ENCODE results near the gene CREB3L1.

CREB3L1 gene, protein sequence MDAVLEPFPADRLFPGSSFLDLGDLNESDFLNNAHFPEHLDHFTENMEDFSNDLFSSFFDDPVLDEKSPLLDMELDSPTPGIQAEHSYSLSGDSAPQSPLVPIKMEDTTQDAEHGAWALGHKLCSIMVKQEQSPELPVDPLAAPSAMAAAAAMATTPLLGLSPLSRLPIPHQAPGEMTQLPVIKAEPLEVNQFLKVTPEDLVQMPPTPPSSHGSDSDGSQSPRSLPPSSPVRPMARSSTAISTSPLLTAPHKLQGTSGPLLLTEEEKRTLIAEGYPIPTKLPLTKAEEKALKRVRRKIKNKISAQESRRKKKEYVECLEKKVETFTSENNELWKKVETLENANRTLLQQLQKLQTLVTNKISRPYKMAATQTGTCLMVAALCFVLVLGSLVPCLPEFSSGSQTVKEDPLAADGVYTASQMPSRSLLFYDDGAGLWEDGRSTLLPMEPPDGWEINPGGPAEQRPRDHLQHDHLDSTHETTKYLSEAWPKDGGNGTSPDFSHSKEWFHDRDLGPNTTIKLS

DNA sequence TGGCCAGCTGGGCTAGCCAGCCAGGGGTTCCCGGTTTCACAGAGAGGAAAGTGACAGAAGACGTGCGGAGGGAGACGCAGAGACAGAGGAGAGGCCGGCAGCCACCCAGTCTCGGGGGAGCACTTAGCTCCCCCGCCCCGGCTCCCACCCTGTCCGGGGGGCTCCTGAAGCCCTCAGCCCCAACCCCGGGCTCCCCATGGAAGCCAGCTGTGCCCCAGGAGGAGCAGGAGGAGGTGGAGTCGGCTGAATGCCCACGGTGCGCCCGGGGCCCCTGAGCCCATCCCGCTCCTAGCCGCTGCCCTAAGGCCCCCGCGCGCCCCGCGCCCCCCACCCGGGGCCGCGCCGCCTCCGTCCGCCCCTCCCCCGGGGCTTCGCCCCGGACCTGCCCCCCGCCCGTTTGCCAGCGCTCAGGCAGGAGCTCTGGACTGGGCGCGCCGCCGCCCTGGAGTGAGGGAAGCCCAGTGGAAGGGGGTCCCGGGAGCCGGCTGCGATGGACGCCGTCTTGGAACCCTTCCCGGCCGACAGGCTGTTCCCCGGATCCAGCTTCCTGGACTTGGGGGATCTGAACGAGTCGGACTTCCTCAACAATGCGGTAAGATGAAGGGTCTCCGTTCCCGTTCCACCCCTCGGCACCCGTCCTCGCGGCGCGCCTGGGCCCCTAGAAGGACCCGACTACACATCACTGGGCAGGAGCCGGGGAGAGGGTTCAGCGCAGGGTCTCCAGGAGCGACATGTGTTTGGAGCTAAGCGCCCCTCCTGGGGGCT is at the start of gene CREB3L1:
Gene CREB3L1 (plus strand): TSS at position 41 of the 765 bp plus-strand sequence. CDS start 450 bp downstream, at position 491.
- no peak for DNase-seq (ENCODE audit: low spot score)
- H3K27ac ChIP-seq, result no peak within 1 kb of the TSS
- ChIA-PET POLR2A (ENCODE audit: low non-redundant PET) (interaction anchor here (0.6 kb wide), 1 partner anchor 42 kb away, joined by 5 read pairs; no protein-coding TSS in a partner anchor), CTCF (interaction anchor here (0.7 kb wide), 1 partner anchor 16 kb away, joined by 3 read pairs; no protein-coding TSS in a partner anchor)
- TF ChIP-seq, protein P1, sequence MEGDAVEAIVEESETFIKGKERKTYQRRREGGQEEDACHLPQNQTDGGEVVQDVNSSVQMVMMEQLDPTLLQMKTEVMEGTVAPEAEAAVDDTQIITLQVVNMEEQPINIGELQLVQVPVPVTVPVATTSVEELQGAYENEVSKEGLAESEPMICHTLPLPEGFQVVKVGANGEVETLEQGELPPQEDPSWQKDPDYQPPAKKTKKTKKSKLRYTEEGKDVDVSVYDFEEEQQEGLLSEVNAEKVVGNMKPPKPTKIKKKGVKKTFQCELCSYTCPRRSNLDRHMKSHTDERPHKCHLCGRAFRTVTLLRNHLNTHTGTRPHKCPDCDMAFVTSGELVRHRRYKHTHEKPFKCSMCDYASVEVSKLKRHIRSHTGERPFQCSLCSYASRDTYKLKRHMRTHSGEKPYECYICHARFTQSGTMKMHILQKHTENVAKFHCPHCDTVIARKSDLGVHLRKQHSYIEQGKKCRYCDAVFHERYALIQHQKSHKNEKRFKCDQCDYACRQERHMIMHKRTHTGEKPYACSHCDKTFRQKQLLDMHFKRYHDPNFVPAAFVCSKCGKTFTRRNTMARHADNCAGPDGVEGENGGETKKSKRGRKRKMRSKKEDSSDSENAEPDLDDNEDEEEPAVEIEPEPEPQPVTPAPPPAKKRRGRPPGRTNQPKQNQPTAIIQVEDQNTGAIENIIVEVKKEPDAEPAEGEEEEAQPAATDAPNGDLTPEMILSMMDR (conservative IDR thresholded peaks at IDR 0.05; ENCODE audit: low read depth), result no peak

DNA sequence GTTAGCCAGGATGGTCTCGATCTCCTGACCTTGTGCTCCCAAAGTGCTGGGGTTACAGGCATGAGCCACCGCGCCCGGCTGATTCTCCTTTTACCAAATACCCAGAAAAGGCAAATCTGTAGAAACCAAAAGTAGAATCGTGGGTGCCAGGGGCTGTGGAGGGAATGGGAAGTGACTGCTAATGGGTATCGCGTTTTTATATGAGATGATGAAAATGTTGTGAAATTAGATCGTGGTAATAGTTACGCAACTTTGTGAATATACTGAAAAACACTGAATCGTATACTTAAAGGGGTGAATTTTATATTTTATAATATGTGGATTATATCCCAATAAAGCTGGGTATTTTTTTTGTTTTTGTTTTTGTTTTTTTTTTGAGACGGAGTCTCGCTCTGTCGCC is 48.2 kb upstream of the CREB3L1 start:
- TF ChIP-seq, protein P1 (conservative IDR thresholded peaks at IDR 0.05; ENCODE audit: low read depth), result no peak
- DNase-seq (ENCODE audit: low spot score), result no peak
- POLR2A ChIA-PET (ENCODE audit: low non-redundant PET), result no interaction called here
- H3K27ac ChIP-seq, result no peak overlapping the region
- CTCF ChIA-PET, result no interaction called here

DNA sequence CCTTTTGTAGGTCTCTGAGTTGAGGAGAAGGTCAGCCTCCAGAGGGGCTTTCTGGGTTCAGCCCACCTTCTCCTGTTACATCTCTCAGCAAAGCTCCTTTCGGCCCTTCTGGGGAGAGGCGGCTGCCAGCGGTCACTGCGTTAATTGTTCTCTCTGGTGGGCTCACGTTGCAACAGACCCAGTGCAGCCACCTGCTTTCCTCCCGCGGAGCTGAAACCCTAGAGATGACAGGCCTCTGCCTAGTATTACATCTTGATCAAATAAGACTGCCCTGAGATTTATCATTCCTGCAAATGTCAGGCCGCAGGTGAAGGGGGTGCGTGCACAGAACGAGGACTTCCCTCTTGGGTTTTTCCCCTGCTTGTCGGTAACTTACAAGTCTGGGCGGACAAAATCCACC is 43.2 kb upstream of the CREB3L1 start:
- TF ChIP-seq, protein P1 (conservative IDR thresholded peaks at IDR 0.05; ENCODE audit: low read depth), result no peak
- H3K27ac ChIP-seq, result no peak overlapping the region
- ChIA-PET POLR2A (ENCODE audit: low non-redundant PET) (no interaction called here), CTCF (interaction anchor here (0.7 kb wide), 1 partner anchor 287 kb away, joined by 3 read pairs; no protein-coding TSS in a partner anchor)
- DNase-seq (ENCODE audit: low spot score), result no peak

DNA sequence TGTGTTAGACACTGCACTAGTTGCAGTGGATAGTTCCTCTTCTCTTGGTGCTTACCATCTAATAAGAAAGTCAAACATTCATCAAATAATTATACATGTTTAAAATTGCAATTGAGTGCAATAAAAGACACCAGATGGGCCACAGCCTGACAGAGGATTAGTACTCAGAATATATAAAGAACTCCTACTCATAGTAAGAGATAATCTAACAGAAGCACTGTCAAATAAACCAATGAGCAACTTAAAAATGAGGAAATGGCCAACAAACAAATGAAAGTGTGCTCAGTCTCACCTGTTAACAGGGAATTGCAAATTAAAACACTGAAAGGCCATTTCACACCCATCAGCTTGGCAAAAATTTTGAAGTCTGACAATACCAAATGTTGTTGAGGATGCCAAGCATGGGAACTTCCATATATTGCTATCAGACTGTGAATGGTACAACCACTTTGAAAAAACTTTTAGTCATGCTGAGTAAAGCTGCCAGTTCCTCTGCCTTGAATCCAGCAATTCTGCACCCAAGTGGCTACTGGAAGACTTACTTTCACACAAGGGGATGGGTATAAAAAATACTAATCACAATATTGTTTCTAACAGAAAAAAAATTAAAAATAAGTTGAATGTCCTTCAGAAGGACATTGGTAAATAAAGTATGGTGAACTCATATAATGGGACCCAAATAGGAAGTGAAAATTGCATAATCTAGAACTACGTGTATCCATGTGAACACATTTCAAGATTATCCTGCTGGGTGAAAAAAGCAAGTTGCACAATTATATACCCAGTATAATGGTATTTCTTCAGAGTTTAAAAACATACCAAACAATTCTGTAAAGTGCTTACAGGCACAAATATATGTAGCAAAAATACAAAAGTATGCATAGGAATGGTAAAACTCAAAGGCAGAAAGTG is 41.4 kb upstream of the CREB3L1 start:
- H3K27ac ChIP-seq, result no peak overlapping the region
- ChIA-PET POLR2A (ENCODE audit: low non-redundant PET) (no interaction called here), CTCF (no interaction called here)
- no peak for DNase-seq (ENCODE audit: low spot score)
- TF ChIP-seq, protein P1 (conservative IDR thresholded peaks at IDR 0.05; ENCODE audit: low read depth), result no peak

DNA sequence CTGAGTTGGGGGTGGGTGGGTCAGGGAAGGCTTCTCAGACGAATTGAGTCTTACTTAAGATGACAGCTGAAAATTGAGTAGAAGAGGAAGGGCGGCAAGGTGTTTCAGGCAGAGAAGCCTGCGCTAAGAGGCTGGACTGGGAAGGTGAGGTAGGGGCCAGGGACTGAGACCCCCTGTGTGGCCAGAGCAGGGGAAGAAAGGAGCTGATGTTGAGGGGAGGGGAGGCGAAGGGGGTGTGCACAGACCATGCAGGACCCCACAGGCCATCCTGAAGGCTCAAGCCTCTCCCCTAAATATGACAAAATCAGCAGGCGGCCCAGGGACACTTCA is 40.6 kb upstream of the CREB3L1 start:
- peak overlapping the region; percentile 98 for H3K27ac ChIP-seq
- no peak for DNase-seq (ENCODE audit: low spot score)
- TF ChIP-seq, protein P1 (conservative IDR thresholded peaks at IDR 0.05; ENCODE audit: low read depth), result no peak
- ChIA-PET CTCF (interaction anchor here (0.7 to 4.0 kb wide), 2 partner anchors 72 to 111 kb away, joined by 3 to 35 read pairs; partner anchors contain the start of gene DGKZ), POLR2A (ENCODE audit: low non-redundant PET) (no interaction called here)
